ENCODE results near the gene ELF5. TPM values are rescaled to one million over a fixed set of nuclear protein-coding genes. Genes with fewer than 3 reads are reported as not detected.

Gene ELF5
- total RNA-seq, 1 experiment from 2014 or later, result not detected

- TF ChIP-seq CTCF (IDR thresholded peaks at IDR 0.05; ENCODE audit: unreplicated experiment), result no peak
- no peaks in the 10 kb centered on the region for H3K36me3 Mint-ChIP-seq (ENCODE audit: insufficient read depth, unreplicated experiment)
- no peak for DNase-seq (ENCODE audit: unreplicated experiment)
- H3K4me1 Mint-ChIP-seq (ENCODE audit: insufficient read depth, unreplicated experiment), result no peaks in the 10 kb centered on the region
- ChIA-PET CTCF (interaction anchor here (0.7 kb wide), 1 partner anchor 934 kb away, joined by 3 read pairs; no protein-coding TSS in a partner anchor), POLR2A (interaction anchor here (0.6 to 1.3 kb wide), 2 partner anchors 11 to 136 kb away, joined by 4 read pairs; no protein-coding TSS in a partner anchor)
- no TSS peak for BruUV-seq (replicated peaks)
- no peaks in the 10 kb centered on the region for H3K9me3 Mint-ChIP-seq (ENCODE audit: unreplicated experiment)
- H3K27me3 Mint-ChIP-seq (ENCODE audit: insufficient read depth, unreplicated experiment), result no peaks in the 10 kb centered on the region
- no peak overlapping the region for H3K4me3 Mint-ChIP-seq (ENCODE audit: unreplicated experiment)
- H3K27ac Mint-ChIP-seq (ENCODE audit: low read depth, unreplicated experiment), result no peak overlapping the region
- intact Hi-C loops (cut with micrococcal nuclease), result no loop called here
Measured at GRCh38 chr11:34508524-34508923, 5.1 kb downstream of the ELF5 start.

- no peak for TF ChIP-seq CTCF (IDR thresholded peaks at IDR 0.05; ENCODE audit: unreplicated experiment)
- Mint-ChIP-seq H3K27me3 (ENCODE audit: insufficient read depth, unreplicated experiment) (no peaks in the 10 kb centered on the region), H3K36me3 (ENCODE audit: insufficient read depth, unreplicated experiment) (no peaks in the 10 kb centered on the region), H3K27ac (ENCODE audit: low read depth, unreplicated experiment) (no peak overlapping the region), H3K9me3 (ENCODE audit: unreplicated experiment) (no peaks in the 10 kb centered on the region), H3K4me1 (ENCODE audit: insufficient read depth, unreplicated experiment) (no peaks in the 10 kb centered on the region), H3K4me3 (ENCODE audit: unreplicated experiment) (no peak overlapping the region)
- intact Hi-C loops (cut with micrococcal nuclease), result no loop called here
- CTCF ChIA-PET, result interaction anchor here (0.6 to 0.7 kb wide), 2 partner anchors 8 to 935 kb away, joined by 3 read pairs; no protein-coding TSS in a partner anchor
- DNase-seq (ENCODE audit: unreplicated experiment), result no peak
- BruUV-seq (replicated peaks), result no TSS peak
- POLR2A ChIA-PET, result no interaction called here
Measured at GRCh38 chr11:34507610-34508009, 6.0 kb downstream of the ELF5 start.

GRCh38 chr11:34507156-34507555 lies 6.4 kb downstream of the ELF5 start:
- no peaks in the 10 kb centered on the region for H3K27me3 Mint-ChIP-seq (ENCODE audit: insufficient read depth, unreplicated experiment)
- no peaks in the 10 kb centered on the region for H3K9me3 Mint-ChIP-seq (ENCODE audit: unreplicated experiment)
- peaks cover 1% of the 10 kb centered on the region for H3K4me1 Mint-ChIP-seq (ENCODE audit: insufficient read depth, unreplicated experiment)
- TF ChIP-seq CTCF (IDR thresholded peaks at IDR 0.05; ENCODE audit: unreplicated experiment), result no peak
- ChIA-PET CTCF (interaction anchor here (0.6 kb wide), 1 partner anchor 8 kb away, joined by 3 read pairs; no protein-coding TSS in a partner anchor), POLR2A (no interaction called here)
- intact Hi-C loops (cut with micrococcal nuclease), result no loop called here
- no TSS peak for BruUV-seq (replicated peaks)
- no peaks in the 10 kb centered on the region for H3K36me3 Mint-ChIP-seq (ENCODE audit: insufficient read depth, unreplicated experiment)
- DNase-seq (ENCODE audit: unreplicated experiment), result no peak
- no peak overlapping the region for H3K4me3 Mint-ChIP-seq (ENCODE audit: unreplicated experiment)
- H3K27ac Mint-ChIP-seq (ENCODE audit: low read depth, unreplicated experiment), result no peak overlapping the region

GRCh38 chr11:34505874-34506273 lies 7.7 kb downstream of the ELF5 start:
- peaks cover 14% of the 10 kb centered on the region for H3K4me1 Mint-ChIP-seq (ENCODE audit: insufficient read depth, unreplicated experiment)
- intact Hi-C loops (cut with micrococcal nuclease), result no loop called here
- CTCF ChIA-PET, result no interaction called here
- no peaks in the 10 kb centered on the region for H3K27me3 Mint-ChIP-seq (ENCODE audit: insufficient read depth, unreplicated experiment)
- no peak overlapping the region for H3K4me3 Mint-ChIP-seq (ENCODE audit: unreplicated experiment)
- no TSS peak for BruUV-seq (replicated peaks)
- no peak overlapping the region for H3K27ac Mint-ChIP-seq (ENCODE audit: low read depth, unreplicated experiment)
- TF ChIP-seq CTCF (IDR thresholded peaks at IDR 0.05; ENCODE audit: unreplicated experiment), result no peak
- no peaks in the 10 kb centered on the region for H3K36me3 Mint-ChIP-seq (ENCODE audit: insufficient read depth, unreplicated experiment)
- POLR2A ChIA-PET, result no interaction called here
- no peaks in the 10 kb centered on the region for H3K9me3 Mint-ChIP-seq (ENCODE audit: unreplicated experiment)
- no peak for DNase-seq (ENCODE audit: unreplicated experiment)
